Right forelimb (tissue), 1 donor: ENCODE measurements around the gene TBATA.

Source experiments
- DNase-seq: peaks from one replicate; pipeline ENCODE4 v3.0.0-alpha.2; 2018

Gene TBATA, protein sequence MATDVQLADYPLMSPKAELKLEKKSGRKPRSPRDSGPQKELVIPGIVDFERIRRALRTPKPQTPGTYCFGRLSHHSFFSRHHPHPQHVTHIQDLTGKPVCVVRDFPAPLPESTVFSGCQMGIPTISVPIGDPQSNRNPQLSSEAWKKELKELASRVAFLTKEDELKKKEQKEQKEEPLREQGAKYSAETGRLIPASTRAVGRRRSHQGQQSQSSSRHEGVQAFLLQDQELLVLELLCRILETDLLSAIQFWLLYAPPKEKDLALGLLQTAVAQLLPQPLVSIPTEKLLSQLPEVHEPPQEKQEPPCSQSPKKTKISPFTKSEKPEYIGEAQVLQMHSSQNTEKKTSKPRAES

DNA sequence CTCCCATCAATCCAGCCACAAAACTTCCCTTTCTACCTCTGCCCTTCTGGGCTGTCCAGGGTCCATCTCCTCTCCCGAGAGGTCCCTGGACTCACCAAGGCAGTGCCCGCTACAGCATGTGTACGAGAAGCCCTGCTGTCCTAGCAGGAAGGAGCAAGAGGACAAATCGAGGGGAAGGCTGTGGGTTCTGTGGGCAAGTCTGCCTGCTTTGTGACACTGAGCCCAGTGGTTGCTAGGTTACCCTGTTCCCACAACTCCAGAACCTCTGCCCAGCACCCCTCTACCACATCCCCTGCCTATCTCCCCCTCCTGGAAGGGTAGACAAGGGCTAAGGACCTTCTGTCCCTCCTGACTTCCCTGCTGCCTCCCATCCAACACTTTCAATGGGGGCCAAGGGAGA lies at the start of gene TBATA:
Gene TBATA, minus strand, starts transcription at position 188 of the 400 bp plus-strand sequence. CDS start 1,998 bp downstream, outside the sequence.
- no peak for DNase-seq

DNA sequence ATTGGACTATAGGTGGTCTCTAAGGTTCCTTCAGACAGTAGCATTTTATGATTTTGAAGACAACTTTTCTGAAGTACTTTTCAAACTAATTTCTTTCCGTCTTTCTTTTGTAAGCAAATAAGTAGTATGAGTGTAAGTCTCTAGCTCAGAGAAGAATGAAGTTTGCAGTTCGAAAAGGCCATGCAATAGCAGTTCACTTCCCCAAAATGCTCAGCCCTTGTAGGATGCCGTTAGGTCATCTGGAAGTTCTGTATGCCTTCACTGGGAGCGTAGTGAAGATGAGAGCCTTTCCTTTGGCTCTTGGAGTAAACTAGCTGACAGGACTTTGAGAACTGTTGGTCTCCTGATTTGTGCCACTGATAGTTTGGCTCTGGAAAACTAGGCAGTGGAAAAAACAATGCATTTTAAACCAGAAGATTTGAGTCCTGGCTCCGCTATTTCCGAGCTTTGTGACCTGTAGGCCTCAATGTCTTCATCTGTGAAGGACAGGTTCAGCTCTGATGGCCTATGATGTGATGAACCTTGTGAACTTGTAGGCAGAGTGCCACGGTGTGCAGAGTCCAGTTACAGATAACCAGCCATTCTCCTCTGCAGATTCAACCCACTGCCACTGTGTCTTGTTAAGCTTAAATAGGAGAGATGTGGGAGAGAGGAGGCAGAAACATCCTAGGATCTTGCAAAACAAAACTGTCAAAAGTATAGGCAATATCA lies 49.4 kb upstream of the TBATA start:
- DNase-seq, result no peak

DNA sequence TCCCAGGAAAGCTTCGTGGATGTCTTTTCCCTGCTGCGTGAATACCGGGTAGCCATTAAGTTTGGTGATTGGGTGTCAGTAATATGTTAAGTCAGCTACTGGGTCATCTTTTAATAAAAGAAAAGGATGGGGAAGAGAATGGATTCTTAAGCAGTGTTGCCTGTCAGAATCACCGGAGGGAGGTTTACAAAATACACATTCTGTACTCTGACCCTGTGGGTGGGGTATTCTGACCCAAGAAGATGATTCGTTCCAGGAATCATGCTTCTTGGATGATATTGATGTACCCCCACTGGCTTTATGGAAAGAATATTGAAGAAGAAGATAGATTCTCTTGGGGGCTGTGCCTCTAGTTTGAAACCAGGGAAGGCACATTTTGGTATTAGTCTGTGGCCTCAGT lies 48.8 kb upstream of the TBATA start:
- DNase-seq, result no peak

DNA sequence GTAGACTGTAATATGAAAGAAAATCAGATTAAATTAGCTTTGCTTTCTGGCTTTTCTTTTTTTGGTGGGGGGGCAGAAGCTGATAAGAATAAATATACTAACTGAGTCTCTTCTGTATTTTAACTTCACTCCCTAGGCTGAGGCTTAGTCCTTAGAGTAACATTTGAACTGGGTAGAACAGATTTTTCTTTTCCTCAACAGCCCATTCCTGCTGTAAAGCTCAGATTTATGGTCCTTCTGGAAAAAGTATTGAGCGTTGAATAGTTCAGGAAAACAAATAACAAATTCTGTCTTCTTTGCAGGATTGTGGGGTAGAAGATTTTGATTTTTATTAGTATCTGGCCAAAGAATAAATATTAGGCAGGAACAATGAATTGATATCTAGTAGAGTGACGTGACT lies 48.4 kb upstream of the TBATA start:
- no peak for DNase-seq

DNA sequence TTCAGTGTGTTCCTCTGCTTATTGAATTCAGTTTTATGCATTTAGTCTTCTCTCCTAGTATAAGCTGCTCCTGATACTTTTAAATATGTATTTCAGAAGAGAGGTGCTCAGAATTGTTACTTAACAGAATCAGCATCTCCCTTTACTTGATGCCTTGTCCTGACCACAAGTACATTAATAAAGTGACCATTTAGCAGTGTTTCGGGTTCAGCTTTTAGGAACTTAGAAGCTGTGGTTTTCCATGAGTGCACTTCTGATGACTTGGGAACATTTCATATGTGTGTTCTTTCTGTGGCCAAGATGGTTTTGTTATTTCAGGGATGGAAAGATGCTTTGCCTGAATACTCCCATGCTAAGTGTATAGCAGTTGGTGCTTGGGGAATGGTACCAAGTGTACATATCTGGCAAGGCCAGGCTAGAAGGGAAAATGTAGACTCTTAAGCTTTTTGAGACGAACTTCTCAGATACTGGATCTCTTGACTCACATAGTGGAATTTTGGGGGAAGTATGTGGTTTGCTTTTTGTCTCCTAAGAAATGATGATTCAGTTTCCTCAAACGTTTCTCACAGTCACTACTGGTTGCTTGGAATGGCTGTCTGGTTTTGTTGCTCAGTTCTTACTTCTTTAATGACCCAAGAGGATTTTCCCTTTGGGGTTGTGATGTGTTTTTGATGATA lies 47.8 kb upstream of the TBATA start:
- DNase-seq, result no peak

DNA sequence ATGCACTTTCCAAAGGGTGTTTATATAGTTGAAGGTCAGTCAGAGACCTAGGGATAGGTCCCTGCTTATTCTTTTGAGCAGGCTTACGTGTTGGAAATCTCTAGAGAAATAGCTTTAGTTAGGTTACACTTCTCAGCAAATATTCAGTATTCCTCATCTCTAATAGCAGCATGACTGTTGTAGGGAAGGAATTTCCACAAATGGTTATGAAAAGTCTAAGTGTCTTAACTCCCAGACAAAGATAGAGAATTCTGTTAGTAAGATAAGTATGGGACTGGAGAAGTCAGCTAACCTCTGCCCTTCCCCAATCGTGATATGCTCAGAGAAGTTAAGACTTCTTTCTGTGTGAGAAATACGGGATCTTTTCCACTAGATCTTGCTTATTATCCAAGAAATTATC lies 47.0 kb upstream of the TBATA start:
- DNase-seq, result no peak

DNA sequence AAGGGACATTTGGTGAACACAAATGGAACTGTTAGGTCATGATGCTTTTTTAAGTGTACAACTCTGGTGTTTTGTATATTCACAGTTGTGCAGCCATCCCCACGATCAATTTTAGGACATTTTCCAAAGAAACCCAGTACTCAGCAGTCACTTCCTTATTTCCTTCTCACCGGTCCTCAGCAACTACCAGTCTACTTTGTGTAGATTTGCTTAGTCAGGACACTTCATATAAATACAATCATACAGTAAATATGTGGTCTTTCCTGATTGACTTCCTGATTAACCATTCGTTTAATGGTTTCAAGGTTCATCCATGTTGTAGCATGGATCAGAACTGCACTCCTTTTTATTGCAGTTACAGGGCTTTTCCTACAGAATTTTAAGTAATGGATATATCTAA lies 45.0 kb upstream of the TBATA start:
- DNase-seq, result no peak

DNA sequence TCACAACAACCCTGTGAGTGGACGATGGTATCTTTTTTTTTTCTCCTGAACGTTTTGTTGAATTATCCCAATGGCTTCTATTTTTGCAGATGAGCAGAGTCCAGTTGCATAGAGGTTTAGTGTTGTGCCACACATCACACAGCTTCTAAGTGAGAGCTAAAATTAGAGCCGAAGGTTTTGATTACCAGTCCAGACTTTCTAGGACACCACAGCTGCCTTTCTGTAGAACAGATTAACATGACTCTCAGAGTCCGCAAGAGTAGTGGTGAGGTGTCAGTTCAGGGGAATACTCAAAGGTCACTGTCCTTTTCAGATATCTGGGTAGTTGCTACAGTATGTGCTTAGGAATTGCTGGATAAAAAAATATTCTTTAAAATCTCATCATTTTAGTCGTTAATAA lies 44.4 kb upstream of the TBATA start:
- DNase-seq, result no peak

DNA sequence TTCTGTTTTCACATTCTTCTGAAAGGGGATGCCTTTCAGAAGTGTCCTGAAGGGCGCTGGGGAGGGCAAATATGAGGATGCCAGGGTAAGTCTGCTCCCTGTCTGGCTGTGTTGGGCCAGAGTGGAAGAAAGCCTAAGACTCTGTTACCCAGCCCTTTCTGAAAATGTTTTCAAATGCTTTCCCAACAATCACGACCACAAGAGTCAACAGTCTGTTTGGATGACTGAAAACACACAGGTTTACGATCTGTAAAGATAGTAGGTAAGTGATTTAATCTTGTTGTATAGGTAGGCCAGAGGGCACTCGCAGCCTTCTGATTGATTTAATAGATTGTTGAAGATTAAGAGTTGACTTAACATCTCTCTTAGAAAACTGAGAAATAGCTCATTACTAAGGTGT lies 43.7 kb upstream of the TBATA start:
- DNase-seq, result no peak

DNA sequence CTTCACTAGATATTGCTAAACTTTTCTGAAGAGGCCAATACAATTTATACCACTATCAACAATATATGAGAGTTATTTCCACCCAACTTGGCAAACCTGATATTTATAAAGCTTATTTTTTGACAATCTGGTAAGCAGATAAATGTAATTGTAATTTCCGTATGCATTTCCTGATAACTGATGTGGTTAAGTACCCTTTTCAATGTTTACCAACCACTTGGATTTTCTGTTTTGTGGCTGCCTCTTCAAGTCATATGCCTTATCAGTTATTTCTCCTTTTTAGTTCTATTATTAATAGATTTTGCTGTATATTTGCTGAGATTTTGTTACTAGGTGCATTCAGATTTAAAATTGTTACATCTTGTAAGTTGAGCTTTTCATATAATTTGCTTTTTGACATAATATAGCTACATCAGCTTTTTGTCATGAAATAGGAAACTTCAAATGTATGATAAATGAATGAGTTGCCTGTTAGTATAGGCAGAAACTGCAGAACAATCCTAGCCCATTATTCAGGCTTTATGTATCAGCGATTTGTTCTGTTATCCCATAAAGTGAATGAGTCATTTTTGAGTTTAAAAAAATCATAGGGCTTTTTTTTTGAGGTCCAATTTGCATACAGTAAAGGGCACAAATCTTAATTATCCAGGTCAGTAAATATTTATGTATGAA lies 42.0 kb upstream of the TBATA start:
- no peak for DNase-seq

DNA sequence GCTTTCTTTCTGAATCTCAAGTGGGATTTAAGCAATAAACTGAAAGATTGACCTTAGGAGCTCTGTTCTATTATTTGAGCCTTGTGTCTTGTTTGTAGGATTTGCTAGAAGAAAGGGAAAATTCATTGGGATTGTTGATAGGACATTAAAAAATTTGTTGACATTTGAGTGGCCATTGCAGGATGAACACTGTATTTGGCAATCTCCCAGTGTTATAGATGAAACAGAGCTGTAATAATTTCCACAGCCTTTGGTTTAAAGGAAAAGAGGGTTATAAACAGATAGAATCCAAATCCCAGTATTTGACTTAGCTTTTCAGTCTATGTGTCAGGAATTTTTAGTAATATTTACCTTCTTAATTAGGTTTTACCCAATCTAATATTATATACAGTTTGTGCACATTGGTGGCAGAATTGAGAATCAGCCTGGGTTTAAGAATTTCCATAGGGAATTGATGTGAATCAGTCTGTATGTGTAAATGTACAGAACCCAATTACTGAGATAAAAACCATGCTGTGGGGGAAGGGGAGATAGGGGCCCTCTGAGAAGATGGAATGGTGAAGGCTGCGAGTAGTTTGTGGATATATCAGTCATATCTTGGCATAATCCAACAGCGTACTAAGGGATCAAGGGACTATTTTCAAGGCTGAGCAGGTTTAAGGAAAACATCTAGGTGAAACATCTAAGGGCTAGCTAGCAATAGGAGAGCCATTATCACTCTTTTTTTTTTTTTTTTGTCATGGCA lies 37.1 kb upstream of the TBATA start:
- DNase-seq, result no peak

DNA sequence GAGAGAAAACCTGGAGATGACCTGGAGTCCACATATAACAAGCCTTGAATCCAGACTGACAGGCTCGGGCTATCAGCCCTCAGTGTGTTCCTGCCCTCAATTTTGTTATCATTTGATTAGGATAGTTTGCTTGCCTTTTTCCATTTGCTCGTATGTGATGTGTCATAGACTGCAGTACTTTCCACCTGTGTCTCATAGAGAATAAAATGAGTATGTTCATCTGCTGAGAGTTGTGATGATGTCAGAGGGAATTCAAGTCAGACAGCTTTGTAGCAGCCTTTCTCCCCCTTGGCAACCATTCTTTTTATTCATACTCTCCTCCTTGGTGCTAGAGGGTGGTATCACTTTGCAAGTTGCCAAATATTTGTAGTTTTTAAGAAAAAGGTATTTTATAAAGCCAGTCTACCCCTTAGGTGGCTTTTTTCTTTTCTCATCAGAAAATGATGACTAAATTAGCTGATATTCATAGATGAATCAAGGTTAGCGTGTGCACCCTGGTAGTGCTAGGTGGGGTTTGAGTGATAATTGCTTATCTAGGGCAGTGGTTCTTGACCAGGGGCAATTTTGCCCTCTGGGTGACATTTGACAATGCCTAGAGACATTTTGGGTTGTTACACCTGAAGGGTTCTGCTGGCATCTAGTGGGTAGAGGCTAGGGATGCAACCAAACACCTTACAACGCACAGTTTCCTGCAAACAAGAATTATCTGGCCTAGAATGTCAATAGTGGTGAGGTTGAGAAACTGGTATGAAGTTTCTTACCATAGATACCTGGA lies 36.0 kb upstream of the TBATA start:
- no peak for DNase-seq

DNA sequence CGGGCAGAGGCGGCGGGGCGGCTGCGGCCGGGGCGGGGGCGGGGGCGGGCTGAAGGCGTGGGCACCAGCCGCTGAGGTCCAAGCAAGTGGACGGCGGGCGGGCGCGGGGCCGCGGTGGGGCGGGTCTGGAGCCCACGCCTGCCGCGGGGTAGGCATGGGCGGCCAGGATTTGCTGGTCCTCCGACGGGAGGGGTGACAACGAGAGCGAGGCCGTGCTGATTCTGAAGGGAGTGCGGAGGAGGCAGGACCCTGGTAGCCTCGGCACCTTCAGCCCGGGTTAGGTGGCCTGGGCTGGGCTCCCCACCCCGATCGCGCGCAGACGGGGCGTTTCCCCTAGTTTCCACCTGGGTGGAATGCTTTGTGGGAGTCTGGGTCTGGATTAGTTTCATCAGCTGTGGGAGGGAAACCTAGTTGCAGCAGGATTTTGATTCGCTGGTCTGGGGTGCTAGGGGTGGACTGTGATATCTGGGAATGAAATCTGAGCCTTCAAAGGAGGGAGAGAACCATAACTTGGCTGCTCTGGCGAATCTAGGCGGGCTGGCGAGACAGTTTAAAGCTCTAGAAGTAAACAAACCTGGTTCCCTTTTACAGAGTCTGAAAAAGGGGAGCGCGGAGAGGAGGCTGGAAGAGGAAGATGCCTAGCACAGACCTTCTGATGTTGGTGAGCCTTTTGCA lies 31.2 kb upstream of the TBATA start:
- peak; percentile 83 for DNase-seq

DNA sequence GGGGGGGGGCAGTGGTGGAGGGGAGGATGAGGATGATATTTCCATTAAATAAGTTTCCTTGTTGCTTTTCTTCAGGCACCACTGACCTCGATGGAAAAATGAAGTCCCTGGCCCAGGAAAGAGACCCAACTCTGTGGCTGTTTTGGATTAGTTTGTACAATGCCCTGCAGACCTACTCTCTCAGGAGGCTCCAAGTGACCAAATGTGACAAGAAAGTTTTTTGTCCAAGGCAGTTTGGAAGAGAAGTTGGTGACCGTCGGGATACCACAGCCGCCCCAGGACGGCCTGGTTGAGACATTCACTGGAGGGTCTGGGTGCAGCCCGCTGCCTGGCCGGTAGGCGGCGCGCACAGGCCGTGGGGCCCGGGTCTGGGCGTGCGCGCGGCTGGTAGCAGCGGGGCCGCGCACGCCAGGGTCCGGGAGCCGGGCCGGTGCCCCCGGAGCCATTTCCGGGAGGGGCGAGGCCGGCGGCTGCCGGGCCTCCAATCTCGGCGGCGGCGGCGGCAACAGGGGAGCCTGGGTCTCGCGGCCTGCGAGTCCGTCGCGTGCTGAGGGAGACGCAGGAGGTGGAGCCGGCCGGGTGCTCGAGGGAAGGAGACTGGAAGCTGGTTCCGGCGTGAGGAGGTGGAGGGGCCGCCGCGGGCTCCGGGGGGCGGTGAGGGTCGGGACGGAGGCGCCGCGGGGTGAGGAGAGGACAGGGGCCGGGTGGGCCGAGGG lies 30.5 kb upstream of the TBATA start, which contains the start of gene SGPL1:
Gene SGPL1, plus strand, starts transcription at position 445 of the 716 bp plus-strand sequence. CDS start 906 bp downstream, outside the sequence.
- DNase-seq, result peak; percentile 91

DNA sequence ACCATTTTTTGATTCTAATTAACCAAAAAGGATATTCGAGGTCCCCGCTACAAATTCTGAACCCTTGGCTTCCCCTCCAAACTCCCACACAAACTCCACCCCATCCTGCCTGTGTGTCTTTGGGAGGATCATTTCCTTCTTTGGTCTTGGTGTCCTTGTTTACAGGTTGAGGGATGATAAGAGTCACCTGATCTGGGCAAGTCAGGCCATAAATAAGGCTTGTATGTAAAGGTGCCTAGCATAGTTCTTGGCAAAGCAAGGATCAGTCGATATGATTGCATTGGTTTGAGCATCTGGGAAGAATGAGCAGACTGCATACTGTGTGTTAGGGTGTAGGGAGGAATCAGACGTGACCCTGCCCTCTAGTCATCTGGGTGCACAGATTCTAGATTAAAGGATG lies 28.9 kb upstream of the TBATA start:
- no peak for DNase-seq

DNA sequence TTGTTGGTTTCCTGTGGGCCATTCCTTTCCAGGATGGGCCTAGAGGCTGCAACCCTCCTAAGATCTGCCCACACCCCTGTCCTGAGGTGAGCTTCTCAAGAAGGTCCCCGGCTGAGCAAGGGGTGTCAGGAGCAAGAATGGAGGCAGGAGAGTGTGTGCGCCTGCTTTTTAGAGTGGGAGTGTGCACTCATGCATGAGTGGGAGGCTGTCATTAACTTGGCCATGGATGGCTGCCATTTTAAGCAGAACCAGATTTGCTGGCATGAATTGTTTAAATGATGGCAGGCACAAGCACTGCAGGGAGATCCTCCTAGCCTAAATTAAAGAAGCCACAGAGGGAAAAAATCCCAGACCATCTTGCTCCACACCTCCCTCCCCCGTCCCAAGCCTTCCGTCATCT lies 27.6 kb upstream of the TBATA start:
- no peak for DNase-seq

DNA sequence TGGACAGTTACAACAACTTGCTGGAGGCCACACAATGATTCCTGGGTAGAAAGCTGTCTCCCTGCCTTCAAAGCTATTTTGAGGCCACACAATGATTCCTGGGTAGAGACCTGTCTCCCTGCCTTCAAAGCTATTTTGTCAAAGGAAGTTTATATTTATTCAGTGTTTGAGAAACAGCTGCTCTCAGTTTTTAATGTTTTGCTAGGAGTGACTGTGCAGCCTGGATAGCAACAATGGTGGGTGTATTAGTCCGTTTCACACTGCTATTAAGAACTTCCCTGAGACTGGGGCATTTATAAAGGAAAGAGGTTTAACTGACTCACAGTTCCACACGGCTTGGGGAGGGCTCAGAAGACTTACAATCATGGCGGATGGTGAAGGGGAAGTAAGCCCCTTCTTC lies 26.7 kb upstream of the TBATA start:
- DNase-seq, result no peak

DNA sequence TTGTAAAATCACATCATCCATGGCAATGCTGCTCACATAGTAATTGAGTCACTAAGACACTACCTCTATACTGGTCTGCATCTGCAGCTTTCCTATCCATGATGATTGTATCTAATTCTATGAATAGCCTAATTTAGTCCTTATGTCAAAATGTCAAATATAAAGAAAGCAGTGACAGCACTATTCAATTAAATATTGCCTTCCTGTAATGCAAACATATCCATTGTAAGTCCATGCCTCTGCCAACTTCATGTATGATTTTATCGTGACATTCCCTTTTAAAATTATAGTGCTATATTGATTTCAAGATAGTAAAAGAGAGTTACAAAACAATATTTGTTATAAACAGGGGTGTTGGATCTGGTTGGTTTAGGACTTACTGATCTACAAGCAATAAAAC lies 25.8 kb upstream of the TBATA start:
- DNase-seq, result no peak

DNA sequence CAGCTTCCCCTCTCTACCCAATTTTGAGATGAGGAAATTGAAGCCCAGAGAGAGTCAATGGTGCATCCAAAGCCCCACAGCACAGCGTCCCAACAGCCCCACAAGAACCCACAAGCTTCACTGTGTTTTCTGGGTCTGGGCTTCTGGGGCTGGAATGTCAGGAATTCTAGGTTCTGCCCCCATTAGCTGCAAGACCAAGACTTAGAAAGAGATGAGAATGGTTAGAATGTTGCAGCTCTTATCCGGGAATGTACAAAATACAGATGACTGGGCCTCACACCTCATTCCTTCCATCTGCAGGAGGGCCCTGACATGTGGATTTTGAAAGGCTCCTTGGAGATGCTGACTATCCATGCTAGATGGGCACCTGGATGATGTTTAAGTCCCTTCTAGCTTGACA lies 24.5 kb upstream of the TBATA start:
- DNase-seq, result no peak

DNA sequence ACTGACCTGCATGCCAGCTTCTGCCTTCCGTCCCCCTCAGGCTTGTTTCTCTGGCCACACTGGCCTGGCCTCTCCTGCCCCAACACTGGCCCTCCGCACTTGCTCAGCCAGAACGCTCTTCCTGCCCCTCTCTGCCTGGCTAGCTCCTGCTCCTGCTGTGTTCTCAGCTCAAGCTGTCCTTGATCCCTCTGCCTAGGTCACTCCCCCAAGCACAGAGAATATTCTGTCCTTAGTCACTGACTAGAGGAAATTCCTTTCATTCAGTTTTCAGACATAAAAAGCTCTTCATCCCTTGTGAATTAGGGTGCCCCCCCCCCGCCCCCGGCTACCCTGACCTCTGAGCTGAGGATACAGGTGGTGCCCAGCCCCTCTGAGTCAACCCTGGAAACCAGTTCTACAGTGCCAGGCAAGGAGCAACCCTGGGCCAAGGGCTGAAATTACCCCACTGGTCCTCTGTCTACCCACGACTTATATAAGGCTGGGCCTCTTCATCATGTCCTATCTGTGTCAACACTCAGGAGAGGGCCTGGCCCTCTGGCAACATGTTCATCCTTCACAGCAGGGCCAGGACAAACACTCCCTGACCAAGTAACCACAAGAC lies 23.9 kb upstream of the TBATA start:
- DNase-seq, result no peak
